Thoracic aorta (tissue), 2 donors: ENCODE measurements around the gene DAGLA. TPM values are rescaled to one million over a fixed set of nuclear protein-coding genes. Genes with fewer than 3 reads are reported as not detected.

Experiments
- ATAC-seq: fragments of 150-250 bp; one replicate; pipeline ENCODE4 v1.8.0; 2017; ENCODE audit warnings: low read depth; ENCODE audit not compliant: insufficient number of reproducible peaks, low FRiP score
- DNase-seq: peaks from one replicate; pipeline ENCODE4 v3.0.0-alpha.2; 2020; ENCODE audit warnings: low spot score
- H3K27ac ChIP-seq, 2 donors: fragments of 200-600 bp; sonication (generic); 1 replicate in 1 of 2; 2 replicates in 1 of 2; pipeline ENCODE4 v1.5.1; 2016; ENCODE audit warnings: mild to moderate bottlenecking in 2 of 2, moderate library complexity in 2 of 2
- H3K27me3 ChIP-seq: fragments of 200-600 bp; sonication (generic); replicated peaks from 2 replicates; pipeline ENCODE4 v1.6.0; 2016; ENCODE audit warnings: mild to moderate bottlenecking; ENCODE audit not compliant: insufficient read depth
- H3K36me3 ChIP-seq: fragments of 200-600 bp; sonication (generic); one replicate; pipeline ENCODE4 v1.5.1; 2016
- H3K4me1 ChIP-seq, 2 donors: fragments of 200-600 bp; sonication (generic); 1 replicate in 1 of 2; 2 replicates in 1 of 2; pipeline versions ENCODE4 v1.5.1 to v1.6.0; 2016; ENCODE audit warnings: low read depth in 2 of 2, mild to moderate bottlenecking in 1 of 2; ENCODE audit not compliant: control insufficient read depth in 1 of 2
- H3K4me3 ChIP-seq: fragments of 200-600 bp; sonication (generic); 2 replicates; pipeline ENCODE4 v1.5.1; 2016; ENCODE audit warnings: mild to moderate bottlenecking
- H3K9me3 ChIP-seq: fragments of 200-600 bp; sonication (generic); 2 replicates; pipeline ENCODE4 v1.5.1; 2016
- CTCF ChIP-seq: fragments of 200-600 bp; sonication (generic); IDR thresholded peaks from one replicate; pipeline ENCODE4 v1.5.1; 2019; ENCODE audit warnings: antibody characterized with exemption
- total RNA-seq, 2 donors: library from RNA; depleted of rRNA; stranded (reverse); fragments of >200 nt; gene quantifications; one replicate each; pipeline versions ENCODE4 v1.1.0 to v1.2.3, GENCODE V29; 2016

Gene DAGLA
- total RNA-seq, 2 donors from 2014 or later = 1.2 to 1.4 TPM

- ATAC-seq (no peak), DNase-seq (no peak)
- Histone ChIP-seq H3K36me3 (no peaks in the 10 kb centered on the region), H3K9me3 (no peaks in the 10 kb centered on the region), H3K4me1 (peaks cover 0 to 10% of the 10 kb centered on the region in 2 donors), H3K27ac (no peak overlapping the region), H3K4me3 (no peak overlapping the region), H3K27me3 (no peaks in the 10 kb centered on the region)
- no peak for TF ChIP-seq CTCF
Observed at GRCh38 chr11:61730240-61730994, 50.2 kb downstream of the DAGLA start.

GRCh38 chr11:61731211-61731951 is 51.2 kb downstream of the DAGLA start:
- DNase-seq = no peak
- H3K36me3 ChIP-seq = no peaks in the 10 kb centered on the region
- ATAC-seq = no peak
- no peaks in the 10 kb centered on the region for H3K27me3 ChIP-seq
- no peak for TF ChIP-seq CTCF
- no peaks in the 10 kb centered on the region for H3K9me3 ChIP-seq
- H3K27ac ChIP-seq = no peak overlapping the region
- no peak overlapping the region for H3K4me3 ChIP-seq
- peaks cover 0 to 10% of the 10 kb centered on the region in 2 donors for H3K4me1 ChIP-seq

GRCh38 chr11:61731952-61732675 is 51.9 kb downstream of the DAGLA start:
- DNase-seq (no peak), ATAC-seq (no peak)
- H3K27me3 ChIP-seq = no peaks in the 10 kb centered on the region
- H3K4me3 ChIP-seq = no peak overlapping the region
- no peaks in the 10 kb centered on the region for H3K9me3 ChIP-seq
- H3K4me1 ChIP-seq = peaks cover 0 to 10% of the 10 kb centered on the region in 2 donors
- H3K27ac ChIP-seq = peak overlapping the region in 1 of 2 donors; percentile 37
- no peaks in the 10 kb centered on the region for H3K36me3 ChIP-seq
- TF ChIP-seq CTCF = no peak

GRCh38 chr11:61732705-61733104 is 52.5 kb downstream of the DAGLA start:
- ATAC-seq (no peak), DNase-seq (no peak)
- no peak for TF ChIP-seq CTCF
- Histone ChIP-seq H3K27me3 (no peaks in the 10 kb centered on the region), H3K36me3 (no peaks in the 10 kb centered on the region), H3K4me3 (no peak overlapping the region), H3K4me1 (peaks cover 0 to 10% of the 10 kb centered on the region in 2 donors), H3K27ac (peak overlapping the region in 1 of 2 donors; percentile 37), H3K9me3 (no peaks in the 10 kb centered on the region)
